ENCODE measurements around the gene HCRTR1. TPM values are rescaled to one million over a fixed set of nuclear protein-coding genes. Genes with fewer than 3 reads are reported as not detected.

Gene HCRTR1
- total and polyA plus RNA-seq, 2 of the 8 experiments (the other 6 are each of a cell fraction or from before 2014, with no cell fraction given) = 0.35 to 0.39 TPM

DNA sequence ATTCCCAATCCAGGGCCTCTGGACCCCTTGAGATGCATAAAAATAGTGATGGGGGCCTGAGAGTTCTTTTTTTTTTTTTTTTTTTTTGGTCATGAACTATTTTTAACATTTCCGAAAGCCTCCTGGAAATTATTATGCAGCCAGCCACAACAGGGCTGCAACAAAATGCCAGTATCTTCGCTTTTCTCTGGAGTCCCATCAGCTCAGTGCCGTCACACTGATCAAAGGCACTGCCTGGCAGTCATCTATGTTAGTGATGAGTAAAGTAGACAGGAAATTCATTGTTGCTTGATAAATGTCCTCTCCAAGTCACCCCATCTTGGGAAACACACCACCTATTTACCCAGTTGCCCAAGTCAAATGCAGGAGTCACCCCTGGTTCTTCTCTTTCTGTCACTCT lies 42.4 kb downstream of the HCRTR1 start:
- H4K91ac ChIP-seq (replicated peaks; ENCODE audit: insufficient read length, low read length) = no peak overlapping the region
- no peak overlapping the region for H3K27ac ChIP-seq (ENCODE audit: low read depth, low read length)
- no peak overlapping the region for H3K9ac ChIP-seq (replicated peaks in 1 of 4; ENCODE audit: extremely low read depth in 1 of 4, low read depth in 3 of 4, low read length in 3 of 4)
- H3K79me1 ChIP-seq (ENCODE audit: low read depth, low read length) = no peaks in the 10 kb centered on the region
- no peak overlapping the region for H2BK15ac ChIP-seq (ENCODE audit: low read length)
- H3K23ac ChIP-seq (ENCODE audit: insufficient read length) = no peak overlapping the region
- CTCF ChIA-PET (ENCODE audit: partially characterized antibody) = interaction anchor here (1.1 to 19.3 kb wide), 5 partner anchors 22 to 130 kb away, joined by 3 to 370 read pairs (median 80); no protein-coding TSS in a partner anchor
- FAIRE-seq (no peak), DNase-seq (ENCODE audit: low read depth in 1 of 2, low spot score in 2 of 2) (no peak)
- H4K5ac ChIP-seq (ENCODE audit: insufficient read length, low read depth, low read length) = no peak overlapping the region
- H2BK5ac ChIP-seq (ENCODE audit: low read depth, low read length) = no peak overlapping the region
- H2BK12ac ChIP-seq (ENCODE audit: low read depth, low read length) = no peak overlapping the region
- H3K27me3 ChIP-seq (replicated peaks in 1 of 4; ENCODE audit: control insufficient read depth in 3 of 4, extremely low read depth in 1 of 4, insufficient read depth in 3 of 4, low read length in 3 of 4) = no peaks in the 10 kb centered on the region
- WGBS, 2 experiments (ENCODE audit: extremely low coverage in 1 of 2, insufficient coverage in 1 of 2, insufficient read length in 1 of 2, insufficient replicate concordance in 2 of 2, low coverage in 1 of 2, low lambda C conversion rate in 2 of 2, missing lambda C conversion rate in 1 of 2) = 77% methylated on average over 3 of the region's 3 CpGs; no CpG with 5 or more reads in 1 of the 2 experiments
- no peaks in the 10 kb centered on the region for H3K9me3 ChIP-seq (ENCODE audit: insufficient read depth in 2 of 2, low read depth in 1 of 2, low read length in 1 of 2)
- H3K18ac ChIP-seq (ENCODE audit: extremely low read depth, low read length) = no peak overlapping the region
- no peak overlapping the region for H3K14ac ChIP-seq (ENCODE audit: insufficient read length)
- no peaks in the 10 kb centered on the region for H3K36me3 ChIP-seq (ENCODE audit: control insufficient read depth in 2 of 4, insufficient read depth in 4 of 4, low read length in 3 of 4)
- no peak overlapping the region for H4K8ac ChIP-seq (ENCODE audit: extremely low read depth, insufficient read depth, low read length)
- H3K23me2 ChIP-seq (ENCODE audit: low read depth, low read length) = no peaks in the 10 kb centered on the region
- H2AK5ac ChIP-seq (ENCODE audit: low read depth, low read length) = no peak overlapping the region
- H3K79me2 ChIP-seq (ENCODE audit: control insufficient read depth in 1 of 2, insufficient read depth in 2 of 2, low read length in 2 of 2) = no peaks in the 10 kb centered on the region
- POLR2A ChIA-PET (ENCODE audit: partially characterized antibody) = interaction anchor here (0.8 to 0.9 kb wide), 2 partner anchors 8 to 111 kb away, joined by 3 to 4 read pairs; no protein-coding TSS in a partner anchor
- H2BK120ac ChIP-seq (replicated peaks; ENCODE audit: low read depth, low read length) = no peak overlapping the region
- H2BK20ac ChIP-seq (ENCODE audit: low read length) = no peak overlapping the region
- no peak overlapping the region for H3K4me2 ChIP-seq (ENCODE audit: insufficient read depth in 1 of 2, low read depth in 2 of 2, low read length in 2 of 2)
- no peak overlapping the region for H3K56ac ChIP-seq (replicated peaks; ENCODE audit: insufficient read length, low read depth, low read length)
- no peaks in the 10 kb centered on the region for H4K20me1 ChIP-seq (replicated peaks in 1 of 2; ENCODE audit: control insufficient read depth in 1 of 2, insufficient read depth in 2 of 2, low read length in 2 of 2)
- H3K4me1 ChIP-seq (replicated peaks in 1 of 4; ENCODE audit: control insufficient read depth in 3 of 4, insufficient read depth in 4 of 4, low read length in 3 of 4) = no peaks in the 10 kb centered on the region
- no peak overlapping the region for H3K4me3 ChIP-seq (ENCODE audit: extremely low read depth in 1 of 4, insufficient read depth in 2 of 4, low read depth in 3 of 4, low read length in 4 of 4)
- no peak overlapping the region for H3K4ac ChIP-seq (replicated peaks; ENCODE audit: insufficient read length, low read depth, low read length)
- no peak overlapping the region for H2AFZ ChIP-seq (ENCODE audit: low read length)
- TF ChIP-seq BACH1 (IDR thresholded peaks at IDR 0.05; ENCODE audit: low read length) (no peak), CHD1 (IDR thresholded peaks at IDR 0.05; ENCODE audit: low read depth, low read length) (no peak), PHF8 (conservative IDR thresholded peaks at IDR 0.05; ENCODE audit: low read depth, low read length) (no peak), POLR2AphosphoS5 (IDR thresholded peaks at IDR 0.05; ENCODE audit: low read depth, low read length) (no peak), SP4 (IDR thresholded peaks at IDR 0.05; ENCODE audit: low read length) (no peak), BRCA1 (IDR thresholded peaks at IDR 0.05; ENCODE audit: low read depth, low read length) (no peak), JUND (IDR thresholded peaks at IDR 0.05; ENCODE audit: low read length) (no peak), RAD21 (IDR thresholded peaks at IDR 0.05 in 1 of 2, conservative IDR thresholded peaks at IDR 0.05 in 1 of 2; ENCODE audit: low read depth in 2 of 2, low read length in 2 of 2) (no peak), JUN (IDR thresholded peaks at IDR 0.05; ENCODE audit: low read depth, low read length) (no peak), CTBP2 (IDR thresholded peaks at IDR 0.05; ENCODE audit: borderline replicate concordance, insufficient read depth, insufficient read length, low read length) (no peak), KDM5A (IDR thresholded peaks at IDR 0.05; ENCODE audit: low read length) (no peak), KDM1A (IDR thresholded peaks at IDR 0.05; ENCODE audit: borderline replicate concordance, low read length) (no peak), RFX5 (IDR thresholded peaks at IDR 0.05; ENCODE audit: borderline replicate concordance, low read depth, low read length) (no peak)
- TF ChIP-seq, protein P1, sequence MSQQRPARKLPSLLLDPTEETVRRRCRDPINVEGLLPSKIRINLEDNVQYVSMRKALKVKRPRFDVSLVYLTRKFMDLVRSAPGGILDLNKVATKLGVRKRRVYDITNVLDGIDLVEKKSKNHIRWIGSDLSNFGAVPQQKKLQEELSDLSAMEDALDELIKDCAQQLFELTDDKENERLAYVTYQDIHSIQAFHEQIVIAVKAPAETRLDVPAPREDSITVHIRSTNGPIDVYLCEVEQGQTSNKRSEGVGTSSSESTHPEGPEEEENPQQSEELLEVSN (IDR thresholded peaks at IDR 0.05) = no peak
